HepG2 (cell line): ENCODE results near the gene CUL4A. TPM values are rescaled to one million over a fixed set of nuclear protein-coding genes. Genes with fewer than 3 reads are reported as not detected.

Experiments
- ATAC-seq: fragments of 200-7000 bp; cut with Tn5 transposase; 3 replicates; pipeline ENCODE4 v1.9.1; 2020; ENCODE audit warnings: mild to moderate bottlenecking, moderate library complexity
- BruUV-seq: library from RNA; stranded (reverse); fragments of 400-500 nt; replicated peaks from 2 replicates; lab custom pipeline; 2021; lab: Mats Ljungman, UMichigan
- CTCF ChIA-PET: fragments of 300-600 bp; formaldehyde crosslinking; extraction: SDS; loops from one replicate; lab custom pipeline; 2021; ENCODE audit warnings: low total read pairs, inconsistent platforms, low intra/inter-chr PET ratio; lab: Yijun Ruan, JAX
- POLR2A ChIA-PET: fragments of 350-600 bp; sonication (Branson Sonifier 250); formaldehyde crosslinking; loops from one replicate; lab custom pipeline; 2020; ENCODE audit warnings: antibody characterized with exemption, inconsistent platforms; lab: Yijun Ruan, JAX
- DNase-seq: peaks from one replicate; pipeline ENCODE4 v3.0.0-alpha.2; 2015; ENCODE audit warnings: low spot score
- FAIRE-seq: peaks from 3 replicates; lab custom pipeline; 2011; peaks lifted over from hg19 to GRCh38; lab: Jason Lieb, UNC
- H2AFZ ChIP-seq: one replicate; pipeline ENCODE4 v1.6.1; 2011; ENCODE audit warnings: low read length, inconsistent platforms
- H3K27ac ChIP-seq: fragments of 300-600 bp; 3 replicates; pipeline ENCODE4 v1.8.0; 2011; ENCODE audit warnings: mixed run types, mild to moderate bottlenecking, mixed read lengths, low read length, inconsistent platforms; ENCODE audit not compliant: insufficient read depth; ENCODE audit errors: extremely low read length
- H3K27me3 ChIP-seq, 2 experiments: fragments of 200-600 bp in 1 of 2; 2 replicates in 1 of 2; 3 replicates in 1 of 2; pipeline versions ENCODE4 v1.6.0 to v1.8.0; 2011; ENCODE audit warnings: low read length in 2 of 2, mild to moderate bottlenecking in 2 of 2, moderate library complexity in 2 of 2, inconsistent platforms in 1 of 2; ENCODE audit not compliant: insufficient read depth in 2 of 2, control insufficient read depth in 1 of 2
- H3K36me3 ChIP-seq, 2 experiments: fragments of 200-600 bp in 1 of 2; replicated peaks in 1 of 2; 2 replicates in 1 of 2; 3 replicates in 1 of 2; pipeline versions ENCODE4 v1.5.1 to v1.8.0; 2011; ENCODE audit warnings: low read length in 2 of 2, inconsistent platforms in 1 of 2; ENCODE audit not compliant: insufficient read depth in 2 of 2, control insufficient read depth in 1 of 2
- H3K4me1 ChIP-seq: 2 replicates; pipeline ENCODE4 v1.5.1; 2012; ENCODE audit warnings: low read length, inconsistent platforms; ENCODE audit not compliant: insufficient read depth
- H3K4me2 ChIP-seq: 2 replicates; pipeline ENCODE4 v1.6.0; 2011; ENCODE audit warnings: low read depth, low read length, inconsistent platforms
- H3K4me3 ChIP-seq, 3 experiments: fragments of 200-600 bp in 1 of 3; sonication (generic), shearing (Covaris generic) in 1 of 3; replicated peaks in 1 of 3; 2 replicates each; pipeline ENCODE4 v1.5.1; 2011 to 2016; ENCODE audit warnings: low read length in 3 of 3, inconsistent platforms in 2 of 3, low read depth in 2 of 3, mild to moderate bottlenecking in 2 of 3, control low read depth in 1 of 3, mixed read lengths in 1 of 3; ENCODE audit not compliant: insufficient read depth in 1 of 3
- H3K79me2 ChIP-seq: one replicate; pipeline ENCODE4 v1.6.1; 2011; ENCODE audit warnings: low read length, inconsistent platforms; ENCODE audit not compliant: insufficient read depth
- H3K9ac ChIP-seq: 2 replicates; pipeline ENCODE4 v1.6.0; 2011; ENCODE audit warnings: mild to moderate bottlenecking, low read depth, low read length, inconsistent platforms; ENCODE audit not compliant: insufficient read depth
- H3K9me3 ChIP-seq: 2 replicates; pipeline ENCODE4 v1.5.1; 2012; ENCODE audit warnings: mild to moderate bottlenecking, low read length
- H4K20me1 ChIP-seq: 2 replicates; pipeline ENCODE4 v1.6.0; 2011; ENCODE audit warnings: inconsistent platforms, mild to moderate bottlenecking, low read length, moderate library complexity; ENCODE audit not compliant: insufficient read depth
- DNMT3B ChIP-seq: conservative IDR thresholded peaks from 2 replicates; pipeline ENCODE4 v1.6.1; 2016; ENCODE audit warnings: missing biosample characterization, control low read depth
- GRHL1 ChIP-seq: sonication (generic); formaldehyde crosslinking; conservative IDR thresholded peaks from 2 replicates; pipeline ENCODE4 v1.8.0; 2022; ENCODE audit warnings: missing genetic modification reagents
- HDAC6 ChIP-seq: fragments of 200-600 bp; sonication (generic); IDR thresholded peaks from 2 replicates; pipeline ENCODE4 v1.7.0; 2017; ENCODE audit warnings: mild to moderate bottlenecking, antibody characterized with exemption, low read length, low read depth
- NCOA1 ChIP-seq: sonication (generic); formaldehyde crosslinking; IDR thresholded peaks from 2 replicates; pipeline ENCODE4 v1.9.0; 2021; ENCODE audit warnings: missing genetic modification reagents
- SCMH1 ChIP-seq: sonication (generic); formaldehyde crosslinking; IDR thresholded peaks from 2 replicates; pipeline ENCODE4 v1.9.0; 2021; ENCODE audit warnings: missing genetic modification reagents, mild to moderate bottlenecking, borderline replicate concordance
- SMC3 ChIP-seq: IDR thresholded peaks from 2 replicates; pipeline ENCODE4 v1.6.1; 2011; ENCODE audit warnings: low read length, improper control_type of control experiment
- SRSF9 ChIP-seq: fragments of 200-400 bp; formaldehyde crosslinking; IDR thresholded peaks from 2 replicates; pipeline ENCODE4 v1.6.1; 2018; ENCODE audit warnings: borderline replicate concordance, mild to moderate bottlenecking, low read depth, low read length; ENCODE audit not compliant: insufficient read depth, poor library complexity, severe bottlenecking
- ZBTB25 ChIP-seq: IDR thresholded peaks from 2 replicates; pipeline ENCODE4 v1.6.1; 2018; ENCODE audit warnings: missing genetic modification reagents
- ZFP1 ChIP-seq: IDR thresholded peaks from 2 replicates; pipeline ENCODE4 v1.6.1; 2016
- ZNF121 ChIP-seq: sonication (generic); formaldehyde crosslinking; IDR thresholded peaks from 2 replicates; pipeline ENCODE4 v1.5.0; 2020; ENCODE audit warnings: mild to moderate bottlenecking, missing genetic modification reagents
- ZNF18 ChIP-seq: sonication (generic); formaldehyde crosslinking; IDR thresholded peaks from 2 replicates; pipeline ENCODE4 v1.8.0; 2022; ENCODE audit warnings: mild to moderate bottlenecking, missing genetic modification reagents; ENCODE audit not compliant: insufficient replicate concordance
- ZNF484 ChIP-seq: sonication (generic); formaldehyde crosslinking; IDR thresholded peaks from 2 replicates; pipeline ENCODE4 v1.5.1; 2020; ENCODE audit warnings: mild to moderate bottlenecking, low read depth, missing genetic modification reagents, borderline replicate concordance
- ZNF597 ChIP-seq: sonication (generic); formaldehyde crosslinking; IDR thresholded peaks from 2 replicates; pipeline ENCODE4 v1.5.0; 2020; ENCODE audit warnings: missing genetic modification reagents
- WGBS: methylation state at CpG from one replicate; pipeline ENCODE4 v1.1.6; 2017; ENCODE audit warnings: low lambda C conversion rate; 5-methylcytosine and 5-hydroxymethylcytosine counted together
- in situ Hi-C: cut with HindIII; loops from 2 replicates; pipeline ENCODE4 v1.10.0; 2017; ENCODE audit warnings: low pct_unique_long_range_greater_than_20kb; ENCODE audit not compliant: extremely low pct_ligation_motif_present
- intact Hi-C: fragments of 100-400 bp; cut with micrococcal nuclease; formaldehyde crosslinking; loops from one replicate; pipeline ENCODE4 v1.10.0; 2022; ENCODE audit not compliant: unreplicated experiment
- polyA plus RNA-seq, 8 experiments: library from polyadenylated mRNA; depleted of rRNA in 3 of 8; stranded (reverse) in 7 of 8; unstranded in 1 of 8; fragments of >200 nt; fragmentation: Illumina TruSeq in 4 of 8; extraction: Trizol in 4 of 8; gene quantifications; 2 replicates each; pipeline versions ENCODE4 v1.2.1 to v1.2.3, GENCODE V29; 2011 to 2016; ENCODE audit warnings: low read depth in 4 of 8, missing spikeins in 1 of 8, mixed read lengths in 1 of 8; ENCODE audit not compliant: insufficient read depth in 1 of 8
- total RNA-seq, 5 experiments: library from RNA; depleted of rRNA; stranded (reverse); fragments of >200 nt; fragmentation: Illumina TruSeq; extraction: Trizol; gene quantifications; 2 replicates each; pipeline ENCODE4 v1.2.3, GENCODE V29; 2016; ENCODE audit warnings: low read depth in 1 of 5

CUL4A gene
- total and polyA plus RNA-seq, 2 of the 13 experiments (the other 11 are each of a cell fraction or from before 2014, with no cell fraction given) = 51.2 to 75.3 TPM

GRCh38 chr13:113233101-113233500, 23.7 kb downstream of the CUL4A start:
- Histone ChIP-seq H3K27me3 (no peaks in the 10 kb centered on the region), H3K36me3 (peaks cover 17 to 62% of the 10 kb centered on the region in 2 experiments), H3K9ac (no peak overlapping the region), H3K4me3 (no peak overlapping the region), H3K9me3 (no peaks in the 10 kb centered on the region), H3K27ac (no peak overlapping the region), H3K79me2 (no peaks in the 10 kb centered on the region), H3K4me2 (no peak overlapping the region), H4K20me1 (peaks cover 6% of the 10 kb centered on the region; the same call in 1 of the 2 replicates), H3K4me1 (no peaks in the 10 kb centered on the region), H2AFZ (no peak overlapping the region)
- POLR2A ChIA-PET = no interaction called here
- ATAC-seq = no peak
- no TSS peak for BruUV-seq
- in situ Hi-C loops = no loop called here
- DNase-seq = no peak
- CTCF ChIA-PET = no interaction called here
- intact Hi-C loops = no loop called here
- no peak for TF ChIP-seq ZBTB25 (CRISPR knock-in tag)
- TF ChIP-seq NCOA1 (CRISPR knock-in tag) = no peak
- no peak for TF ChIP-seq ZNF484 (CRISPR knock-in tag)
- TF ChIP-seq GRHL1 (CRISPR knock-in tag) = no peak
- TF ChIP-seq SCMH1 (CRISPR knock-in tag) = no peak
- no peak for TF ChIP-seq ZNF597 (CRISPR knock-in tag)
- TF ChIP-seq DNMT3B (CRISPR knock-in tag) = no peak
- no peak for TF ChIP-seq ZFP1 (CRISPR knock-in tag)
- TF ChIP-seq SMC3 = no peak
- TF ChIP-seq SRSF9 = no peak
- no peak for TF ChIP-seq ZNF18 (CRISPR knock-in tag)
- TF ChIP-seq ZNF121 (CRISPR knock-in tag) = no peak
- no peak for TF ChIP-seq HDAC6
- FAIRE-seq = no peak
- over 99% methylated on average over 11 of the region's 11 CpGs for WGBS
